Astrocyte (in vitro differentiated cells and primary cell): Measurements from ENCODE around the gene PGAM5.

Source experiments
- EZH2 ChIP-seq: IDR thresholded peaks from 2 replicates; pipeline ENCODE4 v1.6.1; 2012; ENCODE audit warnings: mild to moderate bottlenecking, low read length, inconsistent platforms; ENCODE audit not compliant: insufficient read depth
- TF ChIP-seq, protein P1 (sequence below): IDR thresholded peaks from 2 replicates; pipeline ENCODE4 v1.5.1; 2011; ENCODE audit warnings: low read depth, mild to moderate bottlenecking, inconsistent platforms, low read length, moderate library complexity; ENCODE audit not compliant: insufficient read depth

GRCh38 chr12:132716356-132716755, 5.7 kb downstream of the PGAM5 start:
- TF ChIP-seq, protein P1, sequence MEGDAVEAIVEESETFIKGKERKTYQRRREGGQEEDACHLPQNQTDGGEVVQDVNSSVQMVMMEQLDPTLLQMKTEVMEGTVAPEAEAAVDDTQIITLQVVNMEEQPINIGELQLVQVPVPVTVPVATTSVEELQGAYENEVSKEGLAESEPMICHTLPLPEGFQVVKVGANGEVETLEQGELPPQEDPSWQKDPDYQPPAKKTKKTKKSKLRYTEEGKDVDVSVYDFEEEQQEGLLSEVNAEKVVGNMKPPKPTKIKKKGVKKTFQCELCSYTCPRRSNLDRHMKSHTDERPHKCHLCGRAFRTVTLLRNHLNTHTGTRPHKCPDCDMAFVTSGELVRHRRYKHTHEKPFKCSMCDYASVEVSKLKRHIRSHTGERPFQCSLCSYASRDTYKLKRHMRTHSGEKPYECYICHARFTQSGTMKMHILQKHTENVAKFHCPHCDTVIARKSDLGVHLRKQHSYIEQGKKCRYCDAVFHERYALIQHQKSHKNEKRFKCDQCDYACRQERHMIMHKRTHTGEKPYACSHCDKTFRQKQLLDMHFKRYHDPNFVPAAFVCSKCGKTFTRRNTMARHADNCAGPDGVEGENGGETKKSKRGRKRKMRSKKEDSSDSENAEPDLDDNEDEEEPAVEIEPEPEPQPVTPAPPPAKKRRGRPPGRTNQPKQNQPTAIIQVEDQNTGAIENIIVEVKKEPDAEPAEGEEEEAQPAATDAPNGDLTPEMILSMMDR: no peak
- TF ChIP-seq EZH2: no peak
